T follicular helper cell (primary cell): ENCODE data around the gene ERICH2.

Source experiments
- DNase-seq: peaks from one replicate; pipeline ENCODE4 v3.0.0-alpha.2; 2020; ENCODE audit warnings: low read depth

Gene ERICH2

GRCh38 chr2:170763232-170763631 is 6.9 kb upstream of the ERICH2 start:
- DNase-seq = no peak

- DNase-seq = no peak
Observed at GRCh38 chr2:170764880-170765261, 5.3 kb upstream of the ERICH2 start.

GRCh38 chr2:170766693-170767092 is 3.5 kb upstream of the ERICH2 start:
- no peak for DNase-seq

- peak; percentile 16 for DNase-seq
Observed at GRCh38 chr2:170770606-170771420, 635 bp downstream of the ERICH2 start.

GRCh38 chr2:170771421-170771937 is 1.3 kb downstream of the ERICH2 start:
- DNase-seq = no peak

- no peak for DNase-seq
Observed at GRCh38 chr2:170772295-170772694, 2.1 kb downstream of the ERICH2 start.

- no peak for DNase-seq
Observed at GRCh38 chr2:170774074-170774473, 3.9 kb downstream of the ERICH2 start.

- DNase-seq = no peak
Observed at GRCh38 chr2:170778900-170779299, 8.7 kb downstream of the ERICH2 start.

GRCh38 chr2:170779304-170779703 is 9.1 kb downstream of the ERICH2 start:
- no peak for DNase-seq

- no peak for DNase-seq
Observed at GRCh38 chr2:170782673-170783072, 12.5 kb downstream of the ERICH2 start.

GRCh38 chr2:170783549-170783948 is 13.4 kb downstream of the ERICH2 start:
- DNase-seq = no peak

- DNase-seq = no peak
Observed at GRCh38 chr2:170798996-170799395, 28.8 kb downstream of the ERICH2 start.

- no peak for DNase-seq
Observed at GRCh38 chr2:170806548-170806947, 36.4 kb downstream of the ERICH2 start.

GRCh38 chr2:170812710-170813600 is 42.8 kb downstream of the ERICH2 start:
- DNase-seq = no peak

GRCh38 chr2:170813611-170814532 is 43.7 kb downstream of the ERICH2 start:
- DNase-seq = no peak

- DNase-seq = no peak
Observed at GRCh38 chr2:170814533-170815230, 44.5 kb downstream of the ERICH2 start.

GRCh38 chr2:170815311-170815710 is 45.1 kb downstream of the ERICH2 start:
- DNase-seq = no peak

- DNase-seq = peak; percentile 37
Observed at GRCh38 chr2:170815746-170816503, 45.7 kb downstream of the ERICH2 start.

- peak; percentile 18 for DNase-seq
Observed at GRCh38 chr2:170816504-170817092, 46.4 kb downstream of the ERICH2 start, which contains the start of gene GAD1. Gene GAD1 (plus strand): TSS chr2:170816887. CDS start chr2:170818592, 1,705 bp downstream.
